A673 (cell line): ENCODE results near the gene SCD5. TPM values are rescaled to one million over a fixed set of nuclear protein-coding genes. Genes with fewer than 3 reads are reported as not detected.

Experiments used
- BruUV-seq: library from RNA; stranded (reverse); fragments of 400-500 nt; replicated peaks from 2 replicates; lab custom pipeline; 2021; lab: Mats Ljungman, UMichigan
- CTCF ChIA-PET: fragments of 300-600 bp; sonication (Branson Sonifier 250); formaldehyde crosslinking; loops from one replicate; lab custom pipeline; 2022; ENCODE audit warnings: antibody characterized with exemption; lab: Charles Lee
- POLR2A ChIA-PET: fragments of 300-600 bp; sonication (Branson Sonifier 250); formaldehyde crosslinking; loops from one replicate; lab custom pipeline; 2022; ENCODE audit warnings: antibody characterized with exemption; ENCODE audit not compliant: low non-redundant PET; lab: Charles Lee
- DNase-seq: peaks from one replicate; pipeline ENCODE4 v3.0.0-alpha.2; 2015; ENCODE audit warnings: low spot score
- H3K27ac ChIP-seq: fragments of 200-600 bp; sonication (generic); 2 replicates; pipeline ENCODE4 v1.5.1; 2016; ENCODE audit warnings: mixed run types, low read depth, mild to moderate bottlenecking, mixed read lengths, antibody characterized with exemption, low read length; ENCODE audit not compliant: poor library complexity, severe bottlenecking
- H3K27me3 ChIP-seq: fragments of 200-600 bp; sonication (generic); replicated peaks from 2 replicates; pipeline ENCODE4 v1.6.1; 2017; ENCODE audit warnings: mixed run types, low read depth, mild to moderate bottlenecking, mixed read lengths, antibody characterized with exemption, low read length; ENCODE audit not compliant: insufficient read depth, poor library complexity
- H3K36me3 ChIP-seq: fragments of 200-600 bp; sonication (generic); 2 replicates; pipeline ENCODE4 v1.6.1; 2016; ENCODE audit warnings: mixed run types, mild to moderate bottlenecking, mixed read lengths, antibody characterized with exemption, low read length; ENCODE audit not compliant: insufficient read depth, poor library complexity, severe bottlenecking
- H3K4me1 ChIP-seq: fragments of 200-600 bp; sonication (generic); 2 replicates; pipeline ENCODE4 v1.6.1; 2017; ENCODE audit warnings: mixed run types, mild to moderate bottlenecking, mixed read lengths, antibody characterized with exemption, low read length; ENCODE audit not compliant: insufficient read depth, poor library complexity, severe bottlenecking
- H3K4me3 ChIP-seq: fragments of 200-600 bp; sonication (generic); 2 replicates; pipeline ENCODE4 v1.5.1; 2016; ENCODE audit warnings: low read depth, mixed run types, mild to moderate bottlenecking, mixed read lengths, low read length; ENCODE audit not compliant: poor library complexity, severe bottlenecking
- H3K9me3 ChIP-seq: fragments of 200-600 bp; sonication (generic); 2 replicates; pipeline ENCODE4 v1.6.1; 2016; ENCODE audit warnings: mixed run types, low read depth, mild to moderate bottlenecking, mixed read lengths, antibody characterized with exemption, low read length; ENCODE audit not compliant: poor library complexity, severe bottlenecking
- CTCF ChIP-seq: fragments of 300-800, 200-600 bp; sonication (generic); conservative IDR thresholded peaks from 2 replicates; pipeline ENCODE4 v1.5.1; 2017; ENCODE audit warnings: low read depth, mild to moderate bottlenecking, antibody characterized with exemption, low read length, moderate library complexity, mixed read lengths
- EZH2 ChIP-seq: fragments of 200-600 bp; sonication (generic); IDR thresholded peaks from 2 replicates; pipeline ENCODE4 v1.6.1; 2017; ENCODE audit warnings: borderline replicate concordance, low read depth, mild to moderate bottlenecking, mixed read lengths, antibody characterized with exemption, low read length; ENCODE audit not compliant: poor library complexity, severe bottlenecking
- intact Hi-C: fragments of 100-400 bp; cut with micrococcal nuclease; formaldehyde crosslinking; loops from one replicate; pipeline ENCODE4 v1.10.0; 2022; ENCODE audit not compliant: unreplicated experiment
- total RNA-seq: library from RNA; stranded (reverse); gene quantifications from 2 replicates; pipeline ENCODE4 v1.2.3, GENCODE V29; 2021

SCD5 gene
- total RNA-seq, 1 experiment from 2014 or later: 15.8 TPM

DNA sequence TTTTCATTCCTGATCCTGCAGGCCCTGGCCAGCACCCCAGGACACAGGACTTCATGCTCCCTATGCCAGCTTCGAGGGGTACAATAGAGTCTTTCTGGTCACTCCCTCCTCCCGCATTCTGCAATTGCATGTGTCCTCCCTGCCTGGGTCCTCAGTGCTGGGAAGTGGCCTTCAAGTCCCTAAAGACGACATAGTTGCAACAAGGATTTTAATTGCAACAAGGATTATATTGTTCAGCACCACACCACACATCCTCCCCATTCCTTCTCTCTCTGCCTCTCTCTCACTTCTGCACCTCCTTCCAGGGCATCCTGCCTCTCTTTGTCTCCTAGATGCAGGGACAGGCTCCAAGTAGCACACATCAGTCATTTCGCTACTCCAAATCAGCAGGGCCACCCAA is 25.5 kb downstream of the SCD5 start:
- DNase-seq: no peak
- no peaks in the 10 kb centered on the region for H3K4me1 ChIP-seq
- intact Hi-C loops: no loop called here
- no peak overlapping the region for H3K4me3 ChIP-seq
- ChIA-PET CTCF (no interaction called here), POLR2A (no interaction called here)
- BruUV-seq: no TSS peak
- H3K36me3 ChIP-seq: no peaks in the 10 kb centered on the region
- no peaks in the 10 kb centered on the region for H3K27me3 ChIP-seq
- no peak for TF ChIP-seq EZH2
- no peak for TF ChIP-seq CTCF
- H3K27ac ChIP-seq: no peak overlapping the region
- no peaks in the 10 kb centered on the region for H3K9me3 ChIP-seq

GRCh38 chr4:82770607-82771006 is 28.0 kb downstream of the SCD5 start:
- intact Hi-C loops: no loop called here
- Histone ChIP-seq H3K27me3 (no peaks in the 10 kb centered on the region), H3K36me3 (no peaks in the 10 kb centered on the region), H3K9me3 (no peaks in the 10 kb centered on the region), H3K4me1 (no peaks in the 10 kb centered on the region), H3K27ac (no peak overlapping the region), H3K4me3 (no peak overlapping the region)
- CTCF ChIA-PET: no interaction called here
- POLR2A ChIA-PET: no interaction called here
- no peak for DNase-seq
- TF ChIP-seq EZH2: no peak
- TF ChIP-seq CTCF: no peak
- no TSS peak for BruUV-seq

DNA sequence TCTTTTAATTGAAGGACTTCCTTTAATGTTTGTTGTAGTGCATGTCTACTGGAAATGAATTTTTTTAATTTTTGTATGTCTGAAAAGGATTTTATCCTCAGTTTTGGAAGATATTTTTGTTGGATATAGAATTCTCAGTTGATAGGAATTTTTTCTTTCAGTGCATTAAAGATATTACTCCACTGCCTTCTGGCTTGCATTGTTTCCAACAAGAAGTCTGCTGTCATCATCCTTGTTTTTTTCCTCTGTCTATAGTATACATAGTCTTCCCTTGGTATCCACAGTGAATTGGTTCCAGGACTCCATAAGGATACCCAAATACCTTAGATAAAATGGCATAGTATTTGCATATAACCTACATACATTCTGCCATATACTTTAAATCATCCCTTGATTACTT is 33.5 kb downstream of the SCD5 start:
- Histone ChIP-seq H3K4me3 (no peak overlapping the region), H3K9me3 (peaks cover 5% of the 10 kb centered on the region), H3K4me1 (no peaks in the 10 kb centered on the region), H3K27me3 (no peaks in the 10 kb centered on the region), H3K36me3 (no peaks in the 10 kb centered on the region), H3K27ac (no peak overlapping the region)
- TF ChIP-seq CTCF: no peak
- no peak for TF ChIP-seq EZH2
- ChIA-PET POLR2A (no interaction called here), CTCF (no interaction called here)
- intact Hi-C loops: no loop called here
- DNase-seq: no peak
- BruUV-seq: no TSS peak
